ENCODE results near the gene MKNK1.

GRCh38 chr1:46554236-46554596, 49.9 kb downstream of the MKNK1 start:
- TF ChIP-seq CTCF (IDR thresholded peaks at IDR 0.05; ENCODE audit: poor library complexity) (no peak), EZH2 (IDR thresholded peaks at IDR 0.05; ENCODE audit: borderline replicate concordance) (no peak), EZH2phosphoT487 (IDR thresholded peaks at IDR 0.05; ENCODE audit: low read depth, severe bottlenecking, unreplicated experiment) (no peak)
